HG02852 (cell line): ENCODE measurements around the gene MIDN.

ENCODE experiments used
- ATAC-seq: cut with Tn5 transposase; IDR thresholded peaks from one replicate; pipeline ENCODE4 v1.9.1; 2021; ENCODE audit warnings: mild to moderate bottlenecking, moderate library complexity; ENCODE audit not compliant: unreplicated experiment

Gene MIDN

DNA sequence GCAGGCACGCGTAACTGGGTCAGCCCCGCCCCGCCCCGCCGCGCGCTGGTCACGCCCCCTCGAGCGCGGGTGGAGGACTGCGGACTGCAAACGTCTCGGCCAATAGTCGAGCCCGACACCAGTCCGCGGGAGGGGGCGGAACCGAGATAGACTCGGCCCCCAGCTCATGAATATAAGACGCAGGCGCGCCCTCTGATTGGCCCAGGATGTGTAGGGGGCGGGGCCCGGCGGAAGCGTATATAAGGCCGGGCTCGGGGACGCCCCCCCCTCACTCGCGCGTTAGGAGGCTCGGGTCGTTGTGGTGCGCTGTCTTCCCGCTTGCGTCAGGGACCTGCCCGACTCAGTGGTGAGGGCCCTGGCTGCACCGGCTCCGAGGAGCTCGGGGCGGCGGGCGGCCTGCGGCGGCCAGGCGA lies 20.7 kb downstream of the MIDN start, which contains the start of gene CIRBP:
Gene CIRBP (plus strand): TSS at position 268 of the 413 bp plus-strand sequence. CDS start 1,602 bp downstream, outside the sequence.
- peak; percentile 55 for ATAC-seq

DNA sequence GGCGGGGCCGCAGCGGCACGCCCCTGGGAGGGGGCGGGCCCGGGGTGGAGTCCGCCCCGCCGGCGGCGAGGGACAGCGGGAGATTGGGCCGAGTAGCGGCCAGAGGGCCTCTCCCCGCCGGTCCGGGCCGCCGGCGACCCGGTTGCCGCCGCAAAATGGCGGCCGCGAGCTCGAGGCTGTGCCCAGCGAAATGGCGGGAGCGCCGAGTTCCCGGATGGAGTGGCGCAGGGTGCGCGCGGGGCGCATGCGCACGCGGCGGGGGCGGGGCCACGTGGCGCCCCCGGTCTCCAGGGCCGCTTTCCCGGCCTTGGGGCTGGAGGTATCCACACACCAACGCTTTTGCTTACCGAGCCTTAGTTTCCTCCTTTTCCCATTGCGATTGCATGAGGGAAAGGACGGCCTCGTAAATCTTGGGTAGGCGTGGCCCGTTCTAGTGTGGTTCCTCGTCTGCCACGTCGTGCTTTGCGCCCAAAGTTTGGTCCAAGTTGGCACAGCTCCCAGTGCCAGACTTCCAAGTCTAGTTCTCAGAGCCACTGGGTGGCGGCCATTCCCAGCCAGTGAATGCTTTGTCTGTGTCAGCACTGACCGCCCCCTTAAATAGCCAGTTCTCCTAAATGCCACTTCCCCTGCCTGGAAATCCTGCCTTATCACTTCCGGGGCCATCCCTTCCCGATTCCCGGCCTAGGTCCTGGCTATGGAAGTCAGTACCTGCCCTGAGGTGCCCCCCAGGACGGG lies 21.3 kb downstream of the MIDN start:
- ATAC-seq = peak; percentile 26

DNA sequence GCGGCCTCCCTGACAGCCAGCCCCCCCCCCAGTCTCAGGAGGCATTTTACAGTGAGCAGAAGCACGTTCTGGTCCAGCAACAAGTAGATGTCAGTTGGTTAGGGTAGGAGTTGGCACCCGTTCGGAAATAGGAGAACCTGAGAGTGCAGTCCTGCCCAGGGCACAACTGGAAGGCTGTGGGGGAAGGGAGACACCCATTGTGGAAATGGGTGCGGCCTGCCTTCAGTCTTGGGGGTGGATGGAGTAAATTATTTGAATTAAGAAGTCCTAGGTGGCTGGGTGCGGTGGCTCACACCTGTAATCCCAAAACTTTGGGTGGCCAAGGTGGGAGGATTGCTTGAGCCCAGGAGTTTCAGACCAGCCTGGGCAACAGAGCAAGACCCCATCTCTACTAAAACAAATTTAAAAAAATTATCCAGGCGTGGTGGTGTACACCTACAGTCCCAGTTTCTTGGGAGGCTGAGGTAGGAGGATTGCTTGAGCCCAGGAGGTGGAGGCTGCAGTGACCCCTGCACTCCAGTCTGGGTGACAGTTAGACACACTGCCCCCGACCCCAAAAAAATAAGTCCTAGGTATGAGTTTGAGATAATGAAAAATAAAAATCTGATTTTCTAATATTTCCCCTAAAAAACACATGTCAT lies 21.9 kb downstream of the MIDN start:
- ATAC-seq = no peak

DNA sequence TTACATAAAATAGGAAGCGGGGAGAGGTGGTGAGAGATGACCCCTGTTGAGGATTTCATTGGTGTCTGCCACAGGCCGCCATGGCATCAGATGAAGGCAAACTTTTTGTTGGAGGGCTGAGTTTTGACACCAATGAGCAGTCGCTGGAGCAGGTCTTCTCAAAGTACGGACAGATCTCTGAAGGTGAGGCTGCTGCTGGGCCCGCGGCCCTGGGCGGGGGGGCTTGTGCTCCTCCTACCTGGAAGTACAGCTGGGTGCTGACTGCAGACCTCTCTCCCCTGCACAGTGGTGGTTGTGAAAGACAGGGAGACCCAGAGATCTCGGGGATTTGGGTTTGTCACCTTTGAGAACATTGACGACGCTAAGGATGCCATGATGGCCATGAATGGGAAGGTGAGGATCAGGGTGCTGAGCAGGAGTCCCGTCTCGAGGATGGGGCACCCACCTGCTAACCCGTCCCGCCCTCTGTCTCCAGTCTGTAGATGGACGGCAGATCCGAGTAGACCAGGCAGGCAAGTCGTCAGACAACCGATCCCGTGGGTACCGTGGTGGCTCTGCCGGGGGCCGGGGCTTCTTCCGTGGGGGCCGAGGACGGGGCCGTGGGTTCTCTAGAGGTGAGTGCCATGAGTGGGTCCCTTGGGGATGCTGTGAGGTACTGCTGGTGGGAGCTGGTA lies 22.6 kb downstream of the MIDN start:
- no peak for ATAC-seq

DNA sequence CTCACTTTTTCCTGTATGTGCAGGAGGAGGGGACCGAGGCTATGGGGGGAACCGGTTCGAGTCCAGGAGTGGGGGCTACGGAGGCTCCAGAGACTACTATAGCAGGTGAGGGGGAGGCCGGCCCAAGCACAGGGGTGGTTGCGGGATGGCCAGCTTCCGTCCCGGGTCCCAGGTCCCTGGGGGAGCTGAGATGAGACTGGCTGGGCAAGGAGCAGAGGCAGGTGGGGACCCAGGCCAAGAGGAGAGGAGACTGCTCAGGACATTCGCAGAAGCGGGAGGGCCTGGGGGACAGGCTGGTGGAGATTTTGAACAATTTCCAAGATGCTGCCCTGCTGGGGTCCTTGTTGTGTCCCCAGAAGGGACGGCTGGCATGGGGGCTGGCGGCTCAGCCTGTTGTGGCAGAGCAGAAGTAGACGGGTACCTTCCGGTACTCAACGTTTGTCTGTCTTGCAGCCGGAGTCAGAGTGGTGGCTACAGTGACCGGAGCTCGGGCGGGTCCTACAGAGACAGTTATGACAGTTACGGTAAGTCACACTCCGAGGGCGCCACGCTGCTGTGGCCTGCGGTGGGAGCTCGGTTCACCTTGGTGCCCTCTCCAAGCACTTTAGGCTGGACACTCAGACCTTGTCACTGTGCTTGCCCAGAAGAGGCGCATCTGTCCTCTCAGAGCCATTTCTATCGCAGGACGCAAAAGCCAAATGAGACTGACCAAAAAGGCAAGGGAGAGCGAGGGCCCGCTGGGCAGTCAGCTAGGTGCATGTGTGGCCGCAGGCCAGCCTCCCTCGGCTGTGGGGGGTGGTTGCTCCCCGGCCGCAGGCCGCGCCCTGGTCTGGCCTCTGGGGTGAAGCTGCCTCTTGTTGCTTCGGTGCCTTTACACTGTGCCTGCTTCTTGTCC lies 23.4 kb downstream of the MIDN start:
- ATAC-seq = no peak

DNA sequence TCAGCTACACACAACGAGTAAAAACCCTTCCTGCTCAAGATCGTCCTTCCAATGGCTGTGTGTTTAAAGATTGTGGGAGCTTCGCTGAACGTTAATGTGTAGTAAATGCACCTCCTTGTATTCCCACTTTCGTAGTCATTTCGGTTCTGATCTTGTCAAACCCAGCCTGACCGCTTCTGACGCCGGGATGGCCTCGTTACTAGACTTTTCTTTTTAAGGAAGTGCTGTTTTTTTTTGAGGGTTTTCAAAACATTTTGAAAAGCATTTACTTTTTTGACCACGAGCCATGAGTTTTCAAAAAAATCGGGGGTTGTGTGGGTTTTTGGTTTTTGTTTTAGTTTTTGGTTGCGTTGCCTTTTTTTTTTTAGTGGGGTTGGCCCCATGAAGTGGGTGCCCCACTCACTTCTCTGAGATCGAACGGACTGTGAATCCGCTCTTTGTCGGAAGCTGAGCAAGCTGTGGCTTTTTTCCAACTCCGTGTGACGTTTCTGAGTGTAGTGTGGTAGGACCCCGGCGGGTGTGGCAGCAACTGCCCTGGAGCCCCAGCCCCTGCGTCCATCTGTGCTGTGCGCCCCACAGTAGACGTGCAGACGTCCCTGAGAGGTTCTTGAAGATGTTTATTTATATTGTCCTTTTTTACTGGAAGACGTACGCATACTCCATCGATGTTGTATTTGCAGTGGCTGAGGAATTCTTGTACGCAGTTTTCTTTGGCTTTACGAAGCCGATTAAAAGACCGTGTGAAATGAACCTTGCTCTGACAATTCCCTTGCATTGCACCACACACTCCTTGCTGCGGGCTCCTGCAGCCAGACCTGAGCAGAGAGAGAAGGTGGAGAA lies 24.3 kb downstream of the MIDN start:
- no peak for ATAC-seq

DNA sequence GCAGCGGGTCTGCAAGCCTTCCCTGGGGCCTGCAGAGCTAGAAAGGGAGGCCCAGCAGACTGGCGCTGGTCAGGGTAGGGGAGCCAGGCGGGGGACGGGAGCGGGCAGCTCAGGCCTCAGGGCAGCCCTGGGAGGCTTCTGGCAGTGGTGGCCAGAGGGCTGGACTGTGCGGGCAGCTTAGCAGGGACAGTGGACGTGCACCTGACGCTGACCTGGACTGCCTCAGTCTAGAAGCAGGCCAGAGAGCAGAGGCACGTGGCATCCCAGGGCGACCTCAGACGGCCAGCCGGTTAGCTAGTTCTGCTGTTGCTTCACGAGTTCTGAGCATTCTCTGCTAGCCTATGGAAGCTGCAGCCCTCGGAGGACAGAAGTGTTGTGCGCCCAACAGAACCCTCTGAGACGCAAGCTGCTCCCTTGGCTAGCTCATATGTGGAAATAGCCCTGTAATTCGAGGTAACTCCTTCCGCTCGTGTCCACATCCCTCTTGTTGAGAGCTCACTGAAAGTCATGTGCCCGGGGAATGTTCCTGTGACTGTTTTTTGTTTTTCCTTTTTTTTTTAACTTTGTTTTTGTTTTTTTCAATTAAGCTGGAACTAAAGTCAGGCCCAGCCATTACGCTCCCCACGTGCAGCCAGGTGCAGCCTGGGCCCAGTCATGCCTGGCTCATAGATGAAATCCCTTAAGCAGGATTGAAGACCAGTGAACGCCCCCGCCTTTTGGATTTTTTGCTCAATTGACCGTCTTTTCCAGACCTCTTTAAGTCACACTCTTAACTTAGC lies 25.1 kb downstream of the MIDN start:
- no peak for ATAC-seq

DNA sequence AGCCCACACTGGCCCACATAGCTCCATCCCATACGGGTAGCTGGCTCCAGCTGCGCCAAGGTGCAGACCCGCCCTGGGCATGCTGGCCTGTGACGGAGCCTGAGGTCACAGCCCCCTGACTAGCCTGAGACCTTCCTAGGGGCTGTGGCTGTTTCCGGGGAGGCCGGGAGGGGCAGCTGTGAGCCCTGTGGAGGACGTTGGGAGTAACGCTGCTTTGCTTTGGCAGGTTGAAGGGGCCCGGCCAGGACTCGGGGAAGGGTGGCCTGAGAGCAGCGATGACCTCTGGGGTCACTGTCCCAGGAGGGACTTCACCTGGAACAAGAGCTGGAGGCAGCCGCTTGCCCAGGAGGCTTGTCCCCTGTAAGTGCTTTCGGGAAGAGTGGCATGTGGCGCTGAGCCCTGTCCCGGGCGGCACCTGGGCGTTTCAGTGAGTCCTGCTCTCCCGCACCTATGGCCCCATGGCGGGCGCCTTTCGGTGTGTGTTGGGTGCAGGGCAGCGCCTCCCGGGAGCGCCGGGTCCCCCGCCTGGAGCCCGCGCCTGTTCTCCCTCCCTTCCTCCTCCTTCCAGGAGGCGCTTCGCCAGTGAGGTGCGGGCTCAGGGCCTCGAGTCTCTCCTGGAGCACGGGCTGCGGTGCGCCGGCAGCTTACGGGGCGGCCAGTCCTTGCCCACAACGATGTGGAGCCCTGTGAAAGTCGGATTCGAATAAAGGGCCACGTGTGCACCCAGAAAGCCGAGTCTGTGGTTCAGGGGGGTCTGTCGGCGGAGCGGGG lies 25.9 kb downstream of the MIDN start:
- no peak for ATAC-seq

DNA sequence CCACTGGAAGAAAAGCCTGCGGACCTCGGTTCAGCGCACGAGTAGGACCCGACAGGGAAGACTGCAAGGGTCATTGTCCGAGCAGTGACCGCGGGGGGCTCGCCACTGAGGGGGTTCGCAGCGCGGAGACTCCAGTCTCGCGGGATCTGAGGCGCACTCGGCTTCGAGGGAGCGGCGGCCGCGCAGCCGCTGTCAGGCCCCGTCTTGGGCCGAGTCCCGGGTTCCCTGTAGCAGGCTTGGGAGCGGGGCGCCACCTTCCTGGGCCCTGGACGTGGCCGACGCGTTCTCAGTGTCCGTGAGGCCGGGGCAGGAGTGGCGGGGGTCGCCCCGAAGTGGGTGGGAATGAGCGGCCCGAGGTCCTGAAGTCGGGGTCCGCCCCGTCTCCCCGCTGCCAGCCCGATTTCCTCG lies 26.5 kb downstream of the MIDN start:
- no peak for ATAC-seq

DNA sequence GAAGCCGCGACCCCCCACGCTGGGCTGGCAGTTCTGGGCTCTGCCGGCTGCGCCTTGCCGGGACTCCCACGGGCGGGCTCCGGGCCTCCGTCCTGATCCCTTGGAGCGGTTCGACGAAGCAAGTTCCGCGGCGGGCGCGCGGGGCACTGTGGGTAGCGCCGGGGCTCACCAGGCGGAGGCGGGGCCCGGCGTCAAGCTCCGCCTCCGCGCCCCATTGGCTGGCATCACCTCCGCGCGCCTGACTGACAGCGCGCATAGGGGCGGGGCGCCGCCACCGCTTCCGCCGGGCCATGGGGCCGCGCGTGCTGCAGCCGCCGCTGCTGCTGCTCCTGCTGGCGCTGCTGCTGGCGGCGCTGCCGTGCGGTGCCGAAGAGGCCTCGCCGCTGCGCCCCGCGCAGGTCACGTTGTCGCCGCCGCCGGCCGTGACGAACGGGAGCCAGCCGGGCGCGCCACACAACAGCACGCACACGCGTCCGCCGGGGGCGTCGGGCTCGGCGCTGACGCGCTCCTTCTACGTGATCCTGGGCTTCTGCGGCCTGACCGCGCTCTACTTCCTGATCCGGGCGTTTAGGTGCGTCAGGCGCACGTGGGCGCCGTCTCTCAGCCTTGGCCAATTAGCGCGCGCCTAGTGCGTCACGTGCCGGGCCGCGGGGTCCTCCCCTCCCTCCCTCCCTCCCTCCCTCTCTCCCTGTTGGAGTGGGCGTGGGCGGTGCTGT lies 27.0 kb downstream of the MIDN start, which contains the start of gene FAM174C:
Gene FAM174C (plus strand): TSS at position 271 of the 716 bp plus-strand sequence. CDS start 20 bp downstream, at position 291.
- peak; percentile 73 for ATAC-seq

DNA sequence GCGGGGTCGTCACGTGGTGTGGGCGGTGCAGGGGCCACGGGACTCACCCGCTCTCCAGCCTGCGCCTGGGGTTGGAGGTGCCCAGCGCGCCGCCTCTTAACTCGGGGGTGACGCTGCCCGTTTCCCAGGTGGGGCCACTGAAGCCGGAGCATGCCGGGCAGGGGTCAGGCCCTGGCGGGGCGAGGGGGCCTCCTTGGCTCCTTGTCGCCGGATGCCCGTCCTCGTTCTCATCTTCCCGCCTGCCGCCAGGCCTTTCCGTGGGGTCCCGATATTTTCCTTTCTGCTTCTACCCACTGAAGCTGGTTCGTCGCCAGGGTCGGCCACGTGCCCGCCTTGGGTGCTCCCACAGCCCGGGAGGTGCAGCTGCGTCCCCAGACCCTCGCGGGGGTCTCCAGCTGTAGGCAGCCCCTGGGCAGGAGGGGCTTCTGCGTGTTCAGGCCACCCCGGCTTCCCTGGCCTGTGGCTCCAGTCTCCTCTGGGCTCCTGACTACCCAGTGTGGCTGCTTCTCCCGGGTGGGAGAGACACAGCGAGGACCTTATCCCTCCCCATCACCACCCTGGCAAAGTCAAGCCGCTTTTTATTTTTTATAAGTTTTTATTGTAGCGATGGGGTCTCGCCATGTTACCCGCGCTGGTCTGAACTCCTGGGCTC lies 27.7 kb downstream of the MIDN start:
- ATAC-seq = no peak

DNA sequence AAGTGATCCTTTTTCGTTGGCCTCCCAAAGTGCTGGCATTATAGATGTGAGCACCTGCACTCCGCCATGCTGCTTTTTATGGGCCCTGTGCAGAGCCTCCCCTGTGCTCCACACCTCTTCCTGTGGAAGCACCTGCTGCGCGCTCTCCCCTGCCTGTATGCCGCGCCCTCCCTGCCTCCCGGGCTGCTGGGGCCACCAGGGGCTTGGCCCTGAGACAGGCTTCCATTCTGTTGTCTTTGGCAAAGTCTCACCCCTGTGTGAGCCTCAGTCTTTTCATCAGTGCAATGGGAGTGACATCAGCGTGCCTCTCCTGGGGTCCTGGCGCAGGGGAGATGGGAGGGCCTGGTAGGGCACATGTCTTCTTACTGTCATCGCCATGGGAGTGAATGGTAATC lies 28.2 kb downstream of the MIDN start:
- no peak for ATAC-seq

DNA sequence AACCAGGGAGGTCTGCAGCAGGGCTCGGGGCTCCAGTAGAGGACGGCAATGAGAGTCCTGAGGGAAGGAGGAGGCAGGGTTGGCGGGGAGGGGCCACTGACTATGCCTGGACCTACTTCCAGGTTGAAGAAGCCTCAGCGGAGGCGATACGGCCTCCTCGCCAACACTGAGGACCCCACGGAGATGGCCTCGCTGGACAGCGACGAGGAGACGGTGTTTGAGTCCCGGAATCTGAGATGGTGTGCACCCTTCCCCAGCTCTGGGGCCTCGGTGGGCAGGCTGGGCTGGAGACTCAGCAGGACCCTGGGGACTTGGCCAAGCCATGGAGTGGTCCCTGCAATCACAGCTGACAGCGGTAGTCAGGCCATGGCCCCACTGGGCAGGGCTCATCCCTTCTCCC lies 28.7 kb downstream of the MIDN start:
- ATAC-seq = no peak

DNA sequence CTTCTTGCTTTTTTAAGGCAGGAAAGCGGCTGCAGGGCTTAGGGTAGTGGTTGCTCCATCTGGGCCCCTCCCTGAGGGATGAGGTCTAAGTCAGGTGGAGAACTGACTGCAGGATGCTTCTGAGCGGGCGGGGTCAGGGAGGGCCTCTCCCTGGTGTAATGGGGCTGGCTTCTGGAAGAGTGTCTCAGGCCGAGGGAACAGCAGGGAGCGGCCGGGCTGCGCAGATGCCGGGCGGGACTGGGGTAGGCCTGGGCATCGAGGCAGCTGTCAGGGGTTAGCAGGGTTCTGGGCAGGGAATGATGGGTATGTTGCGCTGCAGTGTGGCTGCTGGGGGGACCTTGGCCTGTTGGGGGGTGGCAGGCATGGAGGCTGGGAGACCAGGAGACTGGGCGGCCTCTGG lies 29.7 kb downstream of the MIDN start:
- ATAC-seq = no peak

DNA sequence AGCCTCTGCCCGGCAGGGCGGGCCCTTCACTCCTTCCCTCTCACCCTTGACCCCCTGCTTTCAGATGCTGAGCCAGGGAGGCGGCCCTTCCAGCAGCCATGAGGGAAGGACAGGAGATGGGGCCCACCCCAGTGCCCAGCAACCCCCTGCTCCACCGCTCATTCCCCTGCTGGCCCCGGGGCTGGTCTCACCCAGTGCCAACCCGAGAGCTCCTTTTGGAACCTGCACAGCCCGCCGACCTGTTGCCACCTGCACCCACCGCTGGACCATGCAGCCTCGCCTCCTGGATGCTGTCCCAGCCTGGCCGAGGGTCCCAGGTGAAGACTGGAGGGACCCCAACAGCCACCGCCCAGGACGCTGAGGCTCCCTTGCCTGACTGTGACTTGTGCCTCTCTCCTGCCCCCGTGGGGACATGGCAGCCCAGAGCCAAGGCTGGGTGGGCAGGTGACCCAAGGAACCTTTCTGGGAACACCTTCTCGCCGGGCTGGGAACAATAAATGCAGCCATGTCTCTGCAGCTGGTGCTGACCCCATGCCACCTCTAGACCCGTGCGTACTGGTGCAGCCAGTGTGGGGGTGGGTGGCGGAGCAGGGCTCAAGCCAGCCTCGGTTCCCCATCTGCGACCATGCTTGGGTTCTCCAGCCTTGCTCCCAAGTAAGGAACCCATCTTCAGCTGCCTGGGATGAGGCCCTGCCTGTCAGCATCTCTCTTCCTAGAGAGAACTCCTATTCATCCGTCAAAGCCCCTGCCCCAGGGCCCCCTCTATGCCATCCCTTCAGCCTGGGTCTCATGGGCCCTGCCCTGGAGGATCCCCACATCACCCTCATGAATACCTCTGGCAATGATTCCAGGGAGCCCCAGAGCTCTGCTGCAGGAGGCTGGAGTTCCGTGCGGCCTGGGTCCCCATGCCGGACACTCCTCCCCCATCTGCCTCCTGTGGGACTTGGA lies 30.6 kb downstream of the MIDN start:
- no peak for ATAC-seq

DNA sequence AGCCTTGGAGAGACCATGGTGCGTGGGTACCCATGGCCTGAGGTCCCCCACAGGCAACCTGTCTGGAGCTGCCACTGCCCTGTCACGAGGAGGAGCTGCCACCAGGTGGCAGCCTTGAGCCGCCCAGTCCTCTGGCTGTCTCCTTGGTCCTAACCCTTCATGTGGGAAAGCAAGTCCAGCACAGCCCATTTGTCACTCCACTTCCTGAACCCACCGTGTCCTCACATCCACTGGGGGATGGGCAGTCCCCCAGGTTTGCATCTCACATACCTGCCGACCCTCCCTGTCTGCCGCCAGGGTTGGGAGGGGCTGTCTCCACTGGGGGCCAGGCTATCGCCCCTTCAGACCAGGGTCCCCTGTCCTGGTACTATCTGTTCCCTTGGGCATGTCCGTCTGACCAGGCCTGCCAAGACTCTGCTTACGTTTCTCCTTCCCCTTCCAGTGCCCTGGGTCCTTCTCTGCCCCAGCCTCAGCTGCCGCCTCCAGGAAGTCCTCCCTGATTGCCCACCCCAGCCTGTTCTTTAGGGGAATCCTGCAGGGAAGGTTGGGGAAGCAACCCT lies 31.5 kb downstream of the MIDN start:
- no peak for ATAC-seq
